ENCODE measurements around the gene RAB30.
"Not testable (repeated sequence)": the region's sequence is repeated elsewhere in the genome, so short reads cannot be mapped to it uniquely, and the experiment has no call there.

The RAB30 gene

DNA sequence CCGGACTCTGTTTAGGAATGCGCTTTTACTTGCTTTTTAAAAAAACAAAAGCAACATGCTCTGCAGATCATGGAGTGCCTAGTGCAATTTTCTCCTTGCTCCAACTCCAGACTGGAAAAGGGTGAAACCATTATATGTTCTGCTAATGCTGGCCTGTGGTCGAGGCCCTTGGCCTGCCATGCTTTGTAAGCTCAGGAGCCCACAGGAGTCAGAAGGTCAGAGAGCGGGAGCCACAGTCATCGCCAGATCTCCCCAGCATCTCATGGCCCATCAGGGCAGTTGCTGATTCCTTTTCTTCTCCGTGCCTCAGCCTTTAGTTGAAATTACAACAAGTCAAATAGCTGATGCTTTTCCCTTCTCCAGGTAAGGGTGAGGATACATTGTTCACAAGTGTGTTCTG, 89.8 kb downstream of the RAB30 start:
- no peak for DNase-seq (ENCODE audit: low spot score)

DNA sequence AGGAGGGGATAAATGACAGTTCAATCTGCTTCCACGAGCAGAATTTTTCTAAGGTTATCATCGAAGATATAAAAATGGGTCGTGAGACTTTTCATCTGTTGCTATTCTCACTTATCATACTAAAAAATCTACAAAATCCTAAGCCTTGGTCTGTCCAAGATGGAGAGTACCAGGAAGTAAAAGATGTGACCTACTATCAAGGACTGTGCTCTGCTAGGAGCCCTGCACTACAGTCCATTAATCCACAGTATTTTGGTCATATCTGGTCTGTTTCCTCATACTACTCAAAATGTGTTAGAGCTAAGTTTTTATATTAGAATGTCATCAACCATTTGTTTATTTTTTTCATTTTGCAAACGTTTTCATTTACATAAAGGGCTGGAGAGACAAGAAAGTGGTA, 90.8 kb downstream of the RAB30 start:
- DNase-seq (ENCODE audit: low spot score) = no peak

DNA sequence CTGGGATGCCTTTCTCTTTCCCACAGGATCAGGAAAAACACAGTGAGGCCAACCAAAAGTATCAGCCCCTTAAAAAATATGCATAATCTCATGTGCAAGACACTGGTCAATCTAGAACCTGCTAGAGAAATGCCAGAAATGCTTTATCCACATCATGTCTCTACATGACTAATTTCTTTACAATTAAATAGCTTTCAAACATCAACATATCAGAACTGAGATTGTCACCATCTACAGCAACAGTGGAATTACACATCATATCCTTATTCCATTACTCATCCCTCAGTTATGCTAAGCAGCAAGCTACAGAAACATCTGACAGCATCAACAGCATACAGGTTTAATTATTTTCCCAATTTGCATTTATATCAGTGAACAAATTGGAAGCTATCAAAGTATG, 91.4 kb downstream of the RAB30 start:
- no peak for DNase-seq (ENCODE audit: low spot score)

DNA sequence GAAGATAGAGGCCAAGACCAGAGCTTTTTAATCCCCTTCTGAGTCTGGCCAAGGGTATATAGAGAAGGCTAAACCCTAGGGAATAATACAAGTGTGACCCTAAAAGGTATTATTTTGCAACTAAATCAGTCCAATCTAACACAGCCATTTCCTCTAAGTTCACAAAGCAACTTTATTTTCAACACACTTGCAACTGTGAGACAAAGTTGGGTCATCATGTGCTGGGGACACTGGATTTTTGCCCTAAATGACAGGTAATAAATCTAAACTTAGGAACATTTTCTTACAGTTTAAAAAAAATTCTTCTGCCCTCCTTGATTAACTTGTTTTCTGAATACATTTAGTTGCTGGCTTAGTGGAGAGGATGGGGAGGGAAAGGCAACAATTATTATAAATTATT, 91.9 kb downstream of the RAB30 start:
- DNase-seq (ENCODE audit: low spot score) = no peak

DNA sequence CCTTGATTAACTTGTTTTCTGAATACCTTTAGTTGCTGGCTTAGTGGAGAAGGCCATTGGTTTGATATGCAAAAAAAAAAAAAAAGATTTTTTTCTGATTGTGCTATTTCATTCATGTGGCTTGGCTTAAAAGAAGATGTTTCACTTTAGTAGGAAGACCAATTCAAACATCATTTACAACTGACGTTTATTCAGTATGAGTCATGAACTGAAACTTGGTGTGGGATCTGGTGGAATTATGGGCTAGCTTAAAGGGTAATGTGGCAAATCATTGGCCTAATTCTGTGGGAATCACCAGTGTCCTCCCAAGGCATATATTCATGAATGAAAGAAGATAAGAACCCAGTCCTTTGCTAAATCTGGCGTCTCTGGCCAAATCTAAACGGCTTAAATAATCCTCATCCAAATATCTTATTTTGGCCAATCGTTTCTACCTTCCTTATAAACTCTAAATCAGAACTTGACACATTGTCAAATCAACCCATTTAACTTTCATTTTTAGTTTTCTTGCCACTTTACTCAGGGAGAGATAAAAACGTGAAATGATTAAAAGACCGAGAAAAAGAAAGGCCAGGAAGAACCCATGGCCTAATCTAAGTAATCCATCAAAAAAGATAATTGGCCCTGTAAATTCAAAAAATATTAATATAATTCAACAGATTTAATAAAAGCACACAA, 93.1 kb downstream of the RAB30 start:
- DNase-seq (ENCODE audit: low spot score) = no peak

DNA sequence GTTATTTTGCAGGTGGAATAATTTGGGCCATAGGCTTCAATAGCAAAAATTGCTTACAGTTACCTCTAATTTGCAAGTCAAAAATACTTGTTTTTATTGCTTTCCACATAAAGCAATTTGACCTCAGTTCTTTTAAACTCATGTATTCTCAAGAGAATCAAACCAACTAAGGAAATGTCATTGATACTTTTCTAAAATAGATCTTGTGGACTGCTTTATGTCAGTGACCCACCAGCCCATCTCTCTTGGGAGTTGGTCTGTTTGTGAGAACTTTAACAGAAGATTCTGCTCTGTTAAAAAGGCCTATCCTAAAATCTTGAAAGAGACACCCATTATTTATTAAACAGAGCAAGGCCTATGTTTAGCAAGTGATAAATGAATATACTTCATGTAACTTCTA, 94.9 kb downstream of the RAB30 start:
- no peak for DNase-seq (ENCODE audit: low spot score)

DNA sequence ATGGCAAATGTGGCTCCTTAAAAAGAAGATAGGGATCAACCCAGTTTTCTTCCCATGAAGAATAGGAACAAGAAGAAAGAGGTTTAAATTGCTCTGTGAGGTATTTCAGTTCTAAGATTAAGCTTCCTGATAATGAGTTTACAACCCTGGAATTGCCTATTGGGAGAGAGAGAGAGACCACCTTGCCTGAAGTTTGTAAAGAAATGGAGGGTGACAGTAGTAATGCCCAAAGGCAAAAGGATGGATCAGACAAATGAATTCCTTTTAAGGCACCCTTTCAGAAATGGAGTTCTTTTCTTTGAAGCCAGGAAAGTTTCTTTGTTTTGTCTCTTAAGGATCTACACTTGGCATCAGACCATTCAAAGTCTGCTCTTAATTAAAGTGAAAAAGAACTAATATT, 95.8 kb downstream of the RAB30 start:
- DNase-seq (ENCODE audit: low spot score) = no peak

DNA sequence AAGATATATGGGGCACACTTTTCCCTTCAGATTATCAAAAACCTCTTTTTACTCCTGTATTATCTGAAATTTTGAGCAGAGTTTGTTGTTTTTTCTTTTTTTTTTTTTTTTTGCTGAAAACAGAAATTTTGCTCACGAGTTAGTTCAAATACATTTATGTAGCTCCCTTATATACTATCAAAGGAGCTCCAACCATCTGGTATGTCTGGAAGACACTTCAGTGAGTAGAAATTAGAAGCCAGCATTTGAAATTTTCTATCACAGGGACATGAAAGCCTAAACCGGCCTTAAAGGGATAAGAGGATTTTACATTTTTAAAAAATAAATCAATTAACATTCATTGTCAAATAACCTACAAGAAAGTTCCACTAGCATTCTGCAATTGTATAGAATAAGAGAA, 96.8 kb downstream of the RAB30 start:
- no peak for DNase-seq (ENCODE audit: low spot score)

DNA sequence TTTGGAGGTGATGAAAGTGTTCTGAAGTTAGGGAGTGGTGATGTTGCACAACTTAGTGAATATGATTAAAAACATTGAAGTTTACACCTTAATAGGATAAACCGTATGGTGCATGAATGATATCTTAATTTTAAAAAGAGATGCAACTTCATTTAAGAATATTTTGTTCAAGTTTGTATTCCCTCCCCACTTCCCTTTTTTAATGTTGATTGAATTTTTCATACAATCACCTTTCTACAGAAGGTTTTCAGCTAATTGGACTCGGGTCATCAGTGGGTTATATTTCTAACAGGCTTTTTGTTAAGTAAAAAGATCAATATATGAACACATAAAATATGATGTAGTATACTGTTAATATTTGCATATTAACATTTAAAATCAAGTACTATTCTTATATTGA, 97.6 kb downstream of the RAB30 start:
- DNase-seq (ENCODE audit: low spot score) = no peak

DNA sequence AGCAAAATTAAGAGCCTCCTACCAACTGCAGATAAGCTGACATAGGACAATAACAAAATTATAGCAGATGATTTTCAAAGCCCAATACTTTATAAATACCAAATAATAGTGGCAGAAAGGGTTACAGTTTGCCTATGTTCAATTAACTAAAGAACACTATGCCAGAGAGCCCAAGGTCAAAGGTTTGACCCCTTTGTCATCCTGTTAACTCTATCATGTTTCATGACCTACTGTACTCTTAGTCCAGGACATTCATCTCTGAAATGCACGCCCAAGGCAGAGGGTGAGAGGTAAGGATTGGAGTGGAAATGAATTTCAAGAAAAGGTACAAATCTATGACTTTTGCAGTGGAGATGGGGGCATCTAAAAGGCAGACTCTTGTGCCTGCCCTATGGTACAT, 99.6 kb downstream of the RAB30 start:
- no peak for DNase-seq (ENCODE audit: low spot score)

DNA sequence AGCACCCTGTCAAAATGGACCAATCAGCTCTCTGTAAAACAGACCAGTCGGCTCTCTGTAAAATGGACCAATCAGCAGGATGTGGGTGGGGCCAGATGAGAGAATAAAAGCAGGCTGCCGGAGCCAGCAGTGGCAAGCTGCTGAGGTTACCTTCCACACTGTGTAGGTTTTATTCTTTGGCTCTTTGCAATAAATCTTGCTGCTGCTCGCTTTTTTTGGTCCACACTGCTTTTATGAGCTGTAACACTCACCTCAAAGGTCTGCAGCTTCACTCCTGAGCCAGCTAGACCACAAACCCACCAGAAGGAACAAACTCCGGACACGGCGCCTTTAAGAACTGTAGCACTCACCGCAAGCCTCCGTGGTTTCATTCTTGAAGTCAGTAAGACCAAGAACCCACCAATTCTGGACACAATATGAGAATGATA, 100.2 kb downstream of the RAB30 start:
- DNase-seq (ENCODE audit: low spot score) = not testable (repeated sequence)

DNA sequence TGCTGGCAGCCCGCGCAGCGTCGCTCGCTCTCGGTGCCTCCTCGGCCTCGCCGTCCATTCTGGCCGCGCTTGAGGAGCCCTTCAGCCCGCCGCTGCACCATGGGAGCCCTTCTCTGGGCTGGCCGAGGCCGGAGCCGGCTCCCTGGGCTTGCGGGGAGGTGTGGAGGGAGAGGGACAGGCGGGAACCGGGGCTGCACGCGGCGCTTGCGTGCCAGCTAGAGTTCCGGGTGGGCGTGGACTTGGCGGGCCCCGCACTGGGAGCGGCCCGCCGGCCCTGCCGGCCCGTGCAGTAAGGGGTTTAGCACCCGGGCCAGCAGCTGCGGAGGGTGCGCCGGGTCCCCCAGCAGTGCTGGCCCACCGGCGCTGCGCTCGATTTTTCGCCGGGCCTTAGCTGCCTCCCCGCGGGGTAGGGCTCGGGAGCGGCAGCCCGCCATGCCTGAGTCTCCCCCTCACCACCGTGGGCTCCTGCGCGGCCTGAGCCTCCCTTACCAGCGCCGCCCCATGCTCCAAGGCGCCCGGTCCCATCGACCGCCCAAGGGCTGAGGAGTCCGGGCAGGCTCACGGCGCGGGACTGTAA, 101.1 kb downstream of the RAB30 start:
- not testable (repeated sequence) for DNase-seq (ENCODE audit: low spot score)

DNA sequence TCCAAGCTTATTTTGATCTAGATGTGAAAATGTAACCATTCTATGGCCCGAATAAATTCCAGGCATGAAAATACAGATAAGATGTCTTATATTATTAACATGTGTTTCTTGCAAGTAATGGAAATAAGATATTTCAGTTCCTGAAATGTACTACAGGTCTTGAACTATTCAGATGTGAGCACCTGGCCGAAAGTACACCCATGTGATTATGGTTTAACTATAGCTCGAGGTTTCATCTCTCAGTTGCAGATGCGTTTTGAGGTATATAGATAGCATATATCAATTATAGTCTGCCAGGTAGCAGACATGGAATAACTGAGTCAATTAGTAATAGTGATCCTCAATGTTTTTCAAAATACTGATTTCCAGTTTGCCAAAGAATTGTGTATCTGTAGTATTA, 101.9 kb downstream of the RAB30 start:
- DNase-seq (ENCODE audit: low spot score) = no peak

DNA sequence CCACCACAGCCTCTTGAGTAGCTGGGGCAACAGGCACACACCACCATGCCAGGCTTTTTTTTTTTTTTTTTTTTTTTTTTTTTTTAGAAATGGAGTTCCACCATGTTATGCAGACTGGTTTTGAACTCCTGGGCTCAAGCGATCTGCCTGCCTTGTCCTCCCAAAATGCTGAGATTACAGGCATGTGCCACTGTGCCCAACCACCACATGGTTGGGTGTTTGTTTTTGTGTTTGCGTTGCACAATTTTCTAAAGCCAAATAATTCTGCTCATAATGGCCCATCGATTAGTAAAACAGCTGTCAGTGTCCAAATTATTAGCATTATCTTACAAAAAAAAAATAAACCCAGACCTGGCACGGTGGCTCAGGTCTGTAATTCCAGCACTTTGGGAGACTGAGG, 104.3 kb downstream of the RAB30 start:
- no peak for DNase-seq (ENCODE audit: low spot score)

DNA sequence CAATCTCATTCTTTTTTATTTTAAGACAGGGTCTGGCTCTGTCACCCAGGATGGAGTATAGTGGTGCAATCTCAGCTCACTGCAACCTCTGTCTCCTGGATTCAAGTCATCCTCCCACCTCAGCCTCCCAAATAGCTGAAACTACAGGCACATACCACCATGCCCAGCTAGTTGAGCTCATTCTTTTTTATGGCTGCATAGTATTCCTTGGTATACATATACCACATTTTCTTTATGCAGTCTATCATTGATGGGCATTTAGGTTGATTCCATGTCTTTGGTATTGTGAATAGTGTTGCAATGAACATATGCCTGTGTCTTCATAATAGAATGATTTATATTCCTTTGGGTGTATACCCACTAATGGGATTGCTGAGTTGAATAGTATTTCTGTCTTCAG, 109.7 kb downstream of the RAB30 start:
- DNase-seq (ENCODE audit: low spot score) = not testable (repeated sequence)

DNA sequence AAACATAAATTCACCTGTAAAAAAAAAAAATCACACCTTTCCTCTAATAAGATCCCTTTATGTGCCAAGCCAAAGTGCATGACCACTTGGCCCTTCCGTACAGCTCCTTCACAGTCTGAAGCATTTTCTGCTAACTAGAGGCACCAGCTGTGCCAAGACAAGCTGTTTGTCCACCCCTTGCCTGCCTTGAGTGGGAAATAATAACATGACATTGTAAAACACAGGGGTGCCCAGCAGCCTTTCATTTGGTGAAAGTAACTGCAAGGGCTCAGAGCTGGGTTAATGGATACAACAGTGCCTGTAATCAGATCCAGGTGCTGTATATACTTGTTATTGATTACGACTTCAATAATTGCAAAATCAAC, 110.9 kb downstream of the RAB30 start:
- DNase-seq (ENCODE audit: low spot score) = no peak

DNA sequence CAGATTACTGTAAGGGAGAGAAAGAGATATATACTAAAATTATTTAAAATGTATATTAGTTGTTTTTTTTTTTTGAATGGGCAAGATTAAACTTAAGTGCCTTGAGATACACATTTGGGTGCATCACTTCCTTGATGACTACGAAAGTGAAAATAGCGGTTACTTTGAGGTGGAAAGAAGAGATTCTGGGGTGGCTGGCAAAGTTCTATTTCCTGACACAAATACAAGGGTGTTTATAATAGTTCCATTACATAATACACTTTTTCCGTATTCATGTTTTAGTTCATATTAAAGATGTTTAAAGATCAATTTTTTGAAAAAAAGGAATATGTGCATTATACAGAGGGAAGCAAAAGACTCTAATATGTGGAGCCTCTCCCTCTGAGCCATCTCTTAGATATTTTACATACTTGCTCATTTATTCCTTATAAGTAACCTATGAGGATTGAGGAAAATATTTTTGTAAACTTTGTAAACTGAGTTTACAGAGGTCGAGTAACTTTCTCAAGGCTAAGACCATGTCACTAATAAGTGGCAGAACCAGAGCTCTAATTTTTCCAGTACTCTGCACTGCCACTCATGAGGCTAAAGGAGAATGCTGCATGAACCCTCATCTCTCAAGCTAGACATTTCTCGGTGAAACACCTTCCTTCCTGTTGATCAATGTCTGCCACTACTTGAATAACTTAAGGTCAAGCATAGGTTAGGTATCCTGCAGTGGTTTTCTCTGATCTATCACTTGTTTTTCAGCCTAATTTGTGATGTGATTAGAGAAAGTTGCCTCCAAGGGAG, 111.5 kb downstream of the RAB30 start:
- DNase-seq (ENCODE audit: low spot score) = no peak

DNA sequence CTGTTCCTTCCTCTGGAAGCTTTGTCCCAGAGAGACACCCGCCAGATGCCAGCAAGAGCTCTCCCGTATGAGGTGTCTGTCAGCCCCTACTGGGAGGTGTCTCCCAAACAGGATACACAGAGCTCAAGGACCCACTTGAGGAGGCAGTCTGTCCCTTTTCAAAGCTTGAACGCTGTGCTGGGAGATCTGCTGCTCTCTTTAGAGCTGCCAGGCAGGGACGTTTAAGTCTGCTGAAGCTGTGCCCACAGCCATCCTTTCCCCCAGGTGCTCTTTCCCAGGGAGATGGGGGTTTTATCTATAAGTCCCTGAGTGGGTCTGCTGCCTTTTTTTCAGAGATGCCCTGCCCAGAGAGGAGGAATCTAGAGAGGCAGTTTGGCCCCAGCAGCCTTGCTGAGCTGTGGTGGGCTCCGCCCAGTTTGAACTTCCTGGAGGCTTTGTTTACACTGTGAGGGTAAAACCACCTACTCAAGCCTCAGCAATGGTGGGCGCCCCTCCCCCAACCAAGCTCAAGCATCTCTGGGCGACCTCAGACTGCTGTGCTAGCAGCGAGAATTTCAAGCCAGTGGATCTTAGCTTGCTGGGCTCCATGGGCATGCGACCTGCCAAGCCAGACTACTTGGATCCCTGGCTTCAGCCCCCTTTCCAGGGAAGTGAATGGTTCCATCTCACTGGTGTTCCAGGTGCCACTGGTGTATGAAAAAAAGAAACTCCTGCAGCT, 115.8 kb downstream of the RAB30 start:
- DNase-seq (ENCODE audit: low spot score) = not testable (repeated sequence)

DNA sequence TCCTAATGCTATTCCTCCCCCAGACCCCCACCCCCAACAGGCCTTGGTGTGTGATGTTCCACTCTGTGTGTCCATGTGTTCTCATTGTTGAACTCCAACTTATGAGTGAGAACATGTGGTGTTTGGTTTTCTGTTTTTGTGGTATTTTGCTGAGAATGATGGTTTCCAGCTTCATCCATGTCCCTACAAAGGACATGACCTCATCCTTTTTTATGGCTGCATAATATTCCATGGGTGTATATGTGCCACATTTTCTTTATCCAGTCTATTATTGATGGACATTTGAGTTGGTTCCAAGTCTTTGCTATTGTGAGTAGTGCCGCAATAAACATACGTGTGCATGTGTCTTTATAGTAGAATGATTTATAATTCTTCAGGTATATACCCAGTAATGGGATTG, 121.2 kb downstream of the RAB30 start:
- not testable (repeated sequence) for DNase-seq (ENCODE audit: low spot score)

DNA sequence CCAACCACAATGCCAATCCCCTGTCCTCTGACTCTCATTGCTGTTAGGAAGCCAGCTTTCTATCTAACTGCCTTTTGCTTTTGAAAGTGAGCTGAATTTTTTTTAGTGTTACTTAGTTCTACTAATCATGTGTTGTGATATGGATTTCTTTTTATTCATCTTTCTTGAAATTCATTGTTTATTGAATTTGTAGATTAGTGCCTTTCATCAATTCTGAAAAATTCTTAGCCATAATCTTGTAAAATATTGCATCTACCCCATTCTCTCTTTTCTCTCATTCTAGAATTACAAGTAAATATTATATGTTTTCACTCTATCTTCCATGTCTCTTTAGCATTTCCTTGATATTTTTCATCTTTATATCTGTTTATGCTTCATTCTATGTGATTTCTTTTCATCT, 122.3 kb downstream of the RAB30 start:
- no peak for DNase-seq (ENCODE audit: low spot score)

DNA sequence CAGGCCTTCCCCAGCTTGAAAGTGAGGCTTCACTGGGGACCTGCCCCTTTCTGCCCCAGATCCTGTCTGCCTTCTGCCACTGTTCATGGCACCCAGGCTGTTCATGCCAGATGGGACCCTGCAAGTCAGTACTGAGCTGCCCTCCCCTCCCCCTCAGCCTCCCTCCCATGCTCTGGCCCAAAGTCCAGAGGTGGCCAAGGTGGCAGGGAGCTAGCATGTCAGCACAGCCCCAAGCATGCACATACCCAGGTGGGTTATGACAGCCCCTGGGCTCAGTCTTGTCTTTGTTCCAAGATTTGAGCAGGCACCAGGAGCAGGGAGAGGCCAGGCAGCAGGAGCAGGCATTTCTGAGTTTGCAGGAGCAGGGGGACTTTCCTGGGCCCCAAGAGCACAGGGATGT, 126.0 kb downstream of the RAB30 start:
- no peak for DNase-seq (ENCODE audit: low spot score)

DNA sequence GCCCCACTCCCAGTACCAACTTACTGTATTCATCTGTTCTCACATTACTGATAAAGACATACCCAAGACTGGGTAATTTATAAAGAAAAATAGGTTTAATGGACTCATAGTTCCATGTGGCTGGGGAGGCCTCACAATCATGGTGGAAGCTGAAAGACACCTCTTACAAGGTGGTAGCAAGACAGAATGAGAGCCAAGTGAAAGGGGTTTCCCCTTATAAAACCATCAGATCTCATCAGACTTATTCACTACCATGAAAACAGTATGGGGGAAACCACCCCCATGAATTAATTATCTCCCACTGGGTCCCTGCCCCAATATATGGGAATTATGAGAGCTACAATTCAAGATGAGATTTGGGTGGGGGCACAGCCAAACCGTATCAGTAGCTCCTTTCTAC, 126.7 kb downstream of the RAB30 start:
- not testable (repeated sequence) for DNase-seq (ENCODE audit: low spot score)

DNA sequence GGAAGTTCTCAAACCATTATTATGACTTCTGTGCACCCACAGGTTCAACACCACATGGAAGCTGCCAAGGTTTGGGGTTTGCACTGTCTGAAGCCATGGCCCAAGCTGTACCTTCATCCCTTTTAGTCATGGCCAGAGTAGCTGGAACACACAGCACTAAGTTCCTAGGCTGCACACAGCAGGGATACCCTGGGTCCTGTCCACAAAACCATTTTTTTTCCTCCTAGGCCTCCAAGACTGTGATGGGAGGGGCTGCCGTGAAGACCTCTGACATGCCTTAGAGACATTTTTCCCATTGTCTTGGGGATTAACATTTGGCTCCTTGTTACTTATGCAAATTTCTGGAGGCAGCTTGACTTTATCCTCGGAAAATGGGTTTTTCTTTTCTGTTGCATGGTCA, 127.5 kb downstream of the RAB30 start:
- DNase-seq (ENCODE audit: low spot score) = no peak
